ENCODE results near the gene KLHL29. TPM values are rescaled to one million over a fixed set of nuclear protein-coding genes. Genes with fewer than 3 reads are reported as not detected.

Gene KLHL29
- total RNA-seq, 1 donor from 2014 or later: 36.5 TPM

- TF ChIP-seq CTCF (IDR thresholded peaks at IDR 0.05; ENCODE audit: partially characterized antibody, unreplicated experiment): no peak
- DNase-seq: no peak
- Mint-ChIP-seq H3K4me3 (ENCODE audit: unreplicated experiment) (no peak overlapping the region), H3K9me3 (ENCODE audit: unreplicated experiment) (peaks cover 4% of the 10 kb centered on the region), H3K4me1 (ENCODE audit: low read depth, unreplicated experiment) (peaks cover 4% of the 10 kb centered on the region), H3K36me3 (ENCODE audit: unreplicated experiment) (no peaks in the 10 kb centered on the region), H3K27me3 (ENCODE audit: unreplicated experiment) (peaks cover 13% of the 10 kb centered on the region), H3K27ac (ENCODE audit: unreplicated experiment) (no peak overlapping the region)
Observed at GRCh38 chr2:23661276-23662050, 276.5 kb downstream of the KLHL29 start.

GRCh38 chr2:23662466-23662865, 277.5 kb downstream of the KLHL29 start:
- Mint-ChIP-seq H3K27me3 (ENCODE audit: unreplicated experiment) (peaks cover 17% of the 10 kb centered on the region), H3K27ac (ENCODE audit: unreplicated experiment) (no peak overlapping the region), H3K4me1 (ENCODE audit: low read depth, unreplicated experiment) (peaks cover 3% of the 10 kb centered on the region), H3K36me3 (ENCODE audit: unreplicated experiment) (no peaks in the 10 kb centered on the region), H3K4me3 (ENCODE audit: unreplicated experiment) (no peak overlapping the region), H3K9me3 (ENCODE audit: unreplicated experiment) (peaks cover 4% of the 10 kb centered on the region)
- DNase-seq: no peak
- TF ChIP-seq CTCF (IDR thresholded peaks at IDR 0.05; ENCODE audit: partially characterized antibody, unreplicated experiment): no peak

GRCh38 chr2:23662941-23663920, 278.3 kb downstream of the KLHL29 start:
- Mint-ChIP-seq H3K36me3 (ENCODE audit: unreplicated experiment) (peaks cover 4% of the 10 kb centered on the region), H3K4me1 (ENCODE audit: low read depth, unreplicated experiment) (peaks cover 3% of the 10 kb centered on the region), H3K9me3 (ENCODE audit: unreplicated experiment) (peaks cover 4% of the 10 kb centered on the region), H3K27ac (ENCODE audit: unreplicated experiment) (no peak overlapping the region), H3K4me3 (ENCODE audit: unreplicated experiment) (no peak overlapping the region), H3K27me3 (ENCODE audit: unreplicated experiment) (peaks cover 19% of the 10 kb centered on the region)
- no peak for TF ChIP-seq CTCF (IDR thresholded peaks at IDR 0.05; ENCODE audit: partially characterized antibody, unreplicated experiment)
- DNase-seq: no peak

- H3K36me3 Mint-ChIP-seq (ENCODE audit: unreplicated experiment): peaks cover 4% of the 10 kb centered on the region
- no peak for DNase-seq
- no peak for TF ChIP-seq CTCF (IDR thresholded peaks at IDR 0.05; ENCODE audit: partially characterized antibody, unreplicated experiment)
- H3K27ac Mint-ChIP-seq (ENCODE audit: unreplicated experiment): peak overlapping the region; percentile 31
- peaks cover 4% of the 10 kb centered on the region for H3K9me3 Mint-ChIP-seq (ENCODE audit: unreplicated experiment)
- H3K4me3 Mint-ChIP-seq (ENCODE audit: unreplicated experiment): no peak overlapping the region
- H3K4me1 Mint-ChIP-seq (ENCODE audit: low read depth, unreplicated experiment): peaks cover 3% of the 10 kb centered on the region
- H3K27me3 Mint-ChIP-seq (ENCODE audit: unreplicated experiment): peaks cover 14% of the 10 kb centered on the region
Observed at GRCh38 chr2:23664066-23664788, 279.2 kb downstream of the KLHL29 start.
